ENCODE data around the gene SLC38A2. TPM values are rescaled to one million over a fixed set of nuclear protein-coding genes. Genes with fewer than 3 reads are reported as not detected.
"Not testable (repeated sequence)": the region's sequence is repeated elsewhere in the genome, so short reads cannot be mapped to it uniquely, and the experiment has no call there.

Gene SLC38A2
- total RNA-seq, 1 donor from 2014 or later: 262 TPM

GRCh38 chr12:46343118-46343852 is 29.3 kb downstream of the SLC38A2 start:
- Mint-ChIP-seq H3K27ac (ENCODE audit: unreplicated experiment) (no peak overlapping the region), H3K4me3 (ENCODE audit: unreplicated experiment) (no peak overlapping the region), H3K4me1 (ENCODE audit: low read depth, unreplicated experiment) (no peaks in the 10 kb centered on the region), H3K9me3 (ENCODE audit: unreplicated experiment) (no peaks in the 10 kb centered on the region), H3K27me3 (ENCODE audit: unreplicated experiment) (no peaks in the 10 kb centered on the region), H3K36me3 (ENCODE audit: unreplicated experiment) (peaks cover 4% of the 10 kb centered on the region)
- no peak for TF ChIP-seq CTCF (IDR thresholded peaks at IDR 0.05; ENCODE audit: partially characterized antibody, unreplicated experiment)
- DNase-seq: no peak

- no peaks in the 10 kb centered on the region for H3K4me1 Mint-ChIP-seq (ENCODE audit: low read depth, unreplicated experiment)
- H3K9me3 Mint-ChIP-seq (ENCODE audit: unreplicated experiment): no peaks in the 10 kb centered on the region
- peaks cover 4% of the 10 kb centered on the region for H3K36me3 Mint-ChIP-seq (ENCODE audit: unreplicated experiment)
- no peak for TF ChIP-seq CTCF (IDR thresholded peaks at IDR 0.05; ENCODE audit: partially characterized antibody, unreplicated experiment)
- DNase-seq: no peak
- no peak overlapping the region for H3K27ac Mint-ChIP-seq (ENCODE audit: unreplicated experiment)
- H3K4me3 Mint-ChIP-seq (ENCODE audit: unreplicated experiment): no peak overlapping the region
- H3K27me3 Mint-ChIP-seq (ENCODE audit: unreplicated experiment): no peaks in the 10 kb centered on the region
These were observed 30.0 kb downstream of the SLC38A2 start for GRCh38 chr12:46342562-46343033.

- H3K27me3 Mint-ChIP-seq (ENCODE audit: unreplicated experiment): no peaks in the 10 kb centered on the region
- no peaks in the 10 kb centered on the region for H3K9me3 Mint-ChIP-seq (ENCODE audit: unreplicated experiment)
- no peak overlapping the region for H3K27ac Mint-ChIP-seq (ENCODE audit: unreplicated experiment)
- H3K4me3 Mint-ChIP-seq (ENCODE audit: unreplicated experiment): no peak overlapping the region
- no peak for DNase-seq
- no peak for TF ChIP-seq CTCF (IDR thresholded peaks at IDR 0.05; ENCODE audit: partially characterized antibody, unreplicated experiment)
- H3K4me1 Mint-ChIP-seq (ENCODE audit: low read depth, unreplicated experiment): no peaks in the 10 kb centered on the region
- peaks cover 4% of the 10 kb centered on the region for H3K36me3 Mint-ChIP-seq (ENCODE audit: unreplicated experiment)
These were observed 33.5 kb downstream of the SLC38A2 start for GRCh38 chr12:46339051-46339450.

GRCh38 chr12:46332260-46332659 is 40.3 kb downstream of the SLC38A2 start:
- Mint-ChIP-seq H3K27ac (ENCODE audit: unreplicated experiment) (no peak overlapping the region), H3K27me3 (ENCODE audit: unreplicated experiment) (no peaks in the 10 kb centered on the region), H3K4me3 (ENCODE audit: unreplicated experiment) (no peak overlapping the region), H3K4me1 (ENCODE audit: low read depth, unreplicated experiment) (no peaks in the 10 kb centered on the region), H3K36me3 (ENCODE audit: unreplicated experiment) (no peaks in the 10 kb centered on the region), H3K9me3 (ENCODE audit: unreplicated experiment) (no peaks in the 10 kb centered on the region)
- no peak for TF ChIP-seq CTCF (IDR thresholded peaks at IDR 0.05; ENCODE audit: partially characterized antibody, unreplicated experiment)
- no peak for DNase-seq

GRCh38 chr12:46325075-46325474 is 47.5 kb downstream of the SLC38A2 start:
- H3K27me3 Mint-ChIP-seq (ENCODE audit: unreplicated experiment); DNase-seq; H3K4me1 Mint-ChIP-seq (ENCODE audit: low read depth, unreplicated experiment); H3K36me3 Mint-ChIP-seq (ENCODE audit: unreplicated experiment); H3K27ac Mint-ChIP-seq (ENCODE audit: unreplicated experiment); H3K9me3 Mint-ChIP-seq (ENCODE audit: unreplicated experiment); H3K4me3 Mint-ChIP-seq (ENCODE audit: unreplicated experiment): not testable (repeated sequence)
